Astrocyte (in vitro differentiated cells and primary cell): Measurements from ENCODE around the gene ENPEP.
A peak's percentile ranks its signal among the peaks of the same experiment; 100 is the strongest.

Experiments used
- EZH2 ChIP-seq: IDR thresholded peaks from 2 replicates; pipeline ENCODE4 v1.6.1; 2012; ENCODE audit warnings: mild to moderate bottlenecking, low read length, inconsistent platforms; ENCODE audit not compliant: insufficient read depth
- TF ChIP-seq, protein P1 (sequence below): IDR thresholded peaks from 2 replicates; pipeline ENCODE4 v1.5.1; 2011; ENCODE audit warnings: low read depth, mild to moderate bottlenecking, inconsistent platforms, low read length, moderate library complexity; ENCODE audit not compliant: insufficient read depth

DNA sequence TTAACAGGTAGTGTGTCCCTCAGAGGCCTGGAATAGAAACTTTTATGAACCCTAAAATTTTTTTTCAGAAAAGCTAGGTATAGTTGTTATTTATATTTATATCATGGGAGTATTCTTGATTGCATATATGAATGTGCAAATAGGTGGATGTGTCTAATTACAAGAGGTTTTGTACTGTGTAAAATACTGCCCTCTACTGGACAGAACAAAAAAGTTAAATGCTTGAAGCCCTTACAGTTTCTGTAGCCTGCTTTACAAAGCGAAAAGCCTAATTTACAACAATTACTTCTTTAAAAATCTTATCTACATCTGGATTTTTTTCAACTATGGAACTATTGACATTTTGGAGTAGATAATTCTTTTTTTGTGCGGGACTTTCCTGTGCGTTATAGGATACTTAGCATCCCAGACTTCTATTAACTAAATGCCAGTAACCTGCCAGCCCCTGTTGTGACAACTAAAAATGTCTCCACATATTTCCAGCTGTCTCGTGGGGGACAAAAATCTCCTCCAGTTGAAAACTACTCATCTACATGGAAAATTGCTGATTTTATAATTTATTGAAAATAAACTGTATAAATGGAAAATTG, 35.1 kb downstream of the ENPEP start:
- TF ChIP-seq, protein P1, sequence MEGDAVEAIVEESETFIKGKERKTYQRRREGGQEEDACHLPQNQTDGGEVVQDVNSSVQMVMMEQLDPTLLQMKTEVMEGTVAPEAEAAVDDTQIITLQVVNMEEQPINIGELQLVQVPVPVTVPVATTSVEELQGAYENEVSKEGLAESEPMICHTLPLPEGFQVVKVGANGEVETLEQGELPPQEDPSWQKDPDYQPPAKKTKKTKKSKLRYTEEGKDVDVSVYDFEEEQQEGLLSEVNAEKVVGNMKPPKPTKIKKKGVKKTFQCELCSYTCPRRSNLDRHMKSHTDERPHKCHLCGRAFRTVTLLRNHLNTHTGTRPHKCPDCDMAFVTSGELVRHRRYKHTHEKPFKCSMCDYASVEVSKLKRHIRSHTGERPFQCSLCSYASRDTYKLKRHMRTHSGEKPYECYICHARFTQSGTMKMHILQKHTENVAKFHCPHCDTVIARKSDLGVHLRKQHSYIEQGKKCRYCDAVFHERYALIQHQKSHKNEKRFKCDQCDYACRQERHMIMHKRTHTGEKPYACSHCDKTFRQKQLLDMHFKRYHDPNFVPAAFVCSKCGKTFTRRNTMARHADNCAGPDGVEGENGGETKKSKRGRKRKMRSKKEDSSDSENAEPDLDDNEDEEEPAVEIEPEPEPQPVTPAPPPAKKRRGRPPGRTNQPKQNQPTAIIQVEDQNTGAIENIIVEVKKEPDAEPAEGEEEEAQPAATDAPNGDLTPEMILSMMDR, result peak; percentile 62
- no peak for TF ChIP-seq EZH2
